Measurements from ENCODE around the gene IRAK2. TPM values are rescaled to one million over a fixed set of nuclear protein-coding genes. Genes with fewer than 3 reads are reported as not detected.
A peak's percentile ranks its signal among the peaks of the same experiment; 100 is the strongest.
"Not testable (repeated sequence)": the region's sequence is repeated elsewhere in the genome, so short reads cannot be mapped to it uniquely, and the experiment has no call there.

IRAK2 gene, protein sequence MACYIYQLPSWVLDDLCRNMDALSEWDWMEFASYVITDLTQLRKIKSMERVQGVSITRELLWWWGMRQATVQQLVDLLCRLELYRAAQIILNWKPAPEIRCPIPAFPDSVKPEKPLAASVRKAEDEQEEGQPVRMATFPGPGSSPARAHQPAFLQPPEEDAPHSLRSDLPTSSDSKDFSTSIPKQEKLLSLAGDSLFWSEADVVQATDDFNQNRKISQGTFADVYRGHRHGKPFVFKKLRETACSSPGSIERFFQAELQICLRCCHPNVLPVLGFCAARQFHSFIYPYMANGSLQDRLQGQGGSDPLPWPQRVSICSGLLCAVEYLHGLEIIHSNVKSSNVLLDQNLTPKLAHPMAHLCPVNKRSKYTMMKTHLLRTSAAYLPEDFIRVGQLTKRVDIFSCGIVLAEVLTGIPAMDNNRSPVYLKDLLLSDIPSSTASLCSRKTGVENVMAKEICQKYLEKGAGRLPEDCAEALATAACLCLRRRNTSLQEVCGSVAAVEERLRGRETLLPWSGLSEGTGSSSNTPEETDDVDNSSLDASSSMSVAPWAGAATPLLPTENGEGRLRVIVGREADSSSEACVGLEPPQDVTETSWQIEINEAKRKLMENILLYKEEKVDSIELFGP
- total RNA-seq, result 1 to 10 TPM; 2.3 to 4.2 TPM
- long read RNA-seq, donor 1, result 0 reads
- long read RNA-seq, donor 2, partial matches to known transcripts, result 1 of 5 reads
- long read RNA-seq, donor 2, other reads (novel, unspliced or antisense), result 4 of 5 reads

DNA sequence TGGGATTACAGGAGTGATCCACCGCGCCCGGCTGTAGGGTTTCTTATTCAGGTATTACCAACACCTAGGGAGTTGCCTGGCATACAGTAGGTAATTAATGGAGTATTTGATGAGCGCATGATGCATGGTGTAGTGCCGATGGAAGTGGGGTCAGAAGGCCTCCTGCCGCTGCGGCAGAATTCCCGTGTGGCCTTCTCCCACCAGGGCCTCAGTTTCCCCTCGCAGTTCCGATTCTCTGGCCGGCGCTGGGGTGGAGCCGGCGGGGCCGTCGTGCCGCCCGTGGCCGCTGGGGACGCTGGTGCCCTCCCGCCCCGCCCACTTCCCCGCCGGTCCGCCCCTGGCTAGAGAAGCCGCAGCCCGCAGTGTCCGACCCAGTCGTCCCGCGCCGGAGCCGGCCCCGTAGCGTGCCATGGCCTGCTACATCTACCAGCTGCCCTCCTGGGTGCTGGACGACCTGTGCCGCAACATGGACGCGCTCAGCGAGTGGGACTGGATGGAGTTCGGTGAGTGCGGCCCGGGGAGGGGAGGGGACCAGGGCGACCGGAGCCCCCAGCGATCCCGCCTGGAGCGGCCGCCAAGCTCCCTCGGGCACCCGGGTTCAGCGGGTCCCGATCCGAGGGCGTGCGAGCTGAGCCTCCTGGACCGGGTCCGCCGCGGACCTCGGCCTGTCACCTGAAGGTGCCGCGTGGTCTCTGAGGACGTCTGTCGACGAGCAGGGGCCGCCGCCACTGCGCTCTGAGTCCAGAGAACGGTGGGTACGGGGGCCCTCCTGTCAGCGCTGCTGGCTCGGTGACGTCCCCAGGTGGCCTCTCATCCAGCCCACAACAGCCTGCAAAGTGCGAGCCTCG lies at the start of gene IRAK2:
TSS of gene IRAK2 (plus strand) at position 374 of the 848 bp plus-strand sequence. CDS start at position 410, 36 bp downstream.
- intact Hi-C loops (cut with DNase I), result loop anchor here in 1 of 2 donors (2.0 kb wide), 1 partner anchor 60 kb away; no protein-coding TSS in a partner anchor

DNA sequence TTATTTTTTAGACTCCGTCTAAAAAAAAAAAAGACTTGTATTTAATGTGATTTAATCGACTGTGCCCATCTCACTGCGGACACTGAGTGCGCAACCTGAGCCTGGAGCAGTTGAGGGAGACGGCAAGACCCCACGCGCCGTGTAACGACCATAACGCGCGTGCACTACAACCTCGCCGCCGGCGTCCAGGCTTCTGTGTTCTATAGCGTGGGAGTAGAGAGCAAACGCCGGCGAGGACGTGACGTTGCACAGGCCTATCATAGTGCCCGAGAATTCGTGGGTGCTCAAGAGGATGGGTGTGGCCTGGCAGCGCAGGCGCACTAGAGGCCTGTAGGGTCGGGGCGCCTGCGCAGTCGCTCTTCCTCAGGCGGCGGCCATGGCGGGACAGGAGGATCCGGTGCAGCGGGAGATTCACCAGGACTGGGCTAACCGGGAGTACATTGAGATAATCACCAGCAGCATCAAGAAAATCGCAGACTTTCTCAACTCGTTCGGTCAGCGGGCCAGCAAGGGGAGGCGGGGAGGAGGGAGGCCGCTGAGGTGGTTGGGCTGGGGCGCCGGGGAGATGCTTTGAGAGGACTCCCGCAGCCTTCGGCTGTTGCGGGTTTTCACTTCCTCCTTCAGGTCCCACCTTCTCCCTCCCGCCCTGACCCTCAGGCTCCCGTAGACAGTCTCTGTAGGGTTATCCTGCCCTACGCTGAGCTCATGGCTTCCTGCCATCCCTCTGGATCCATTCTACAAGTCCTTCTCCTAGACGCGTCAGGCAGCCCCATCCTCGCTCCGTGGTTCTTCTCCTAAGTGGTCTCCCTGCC lies 49.2 kb upstream of the IRAK2 start, which contains the start of gene BRK1:
TSS of gene BRK1 (plus strand) at position 350 of the 812 bp plus-strand sequence. CDS start at position 377, 27 bp downstream.
- intact Hi-C loops (cut with DNase I), result loop anchor here in 1 of 2 donors (10.0 kb wide), 1 partner anchor 269 kb away; no protein-coding TSS in a partner anchor

More for the DNA sequence above, at the start of gene IRAK2:
- peak; percentile 93 for DNase-seq (ENCODE audit: low spot score)

DNA sequence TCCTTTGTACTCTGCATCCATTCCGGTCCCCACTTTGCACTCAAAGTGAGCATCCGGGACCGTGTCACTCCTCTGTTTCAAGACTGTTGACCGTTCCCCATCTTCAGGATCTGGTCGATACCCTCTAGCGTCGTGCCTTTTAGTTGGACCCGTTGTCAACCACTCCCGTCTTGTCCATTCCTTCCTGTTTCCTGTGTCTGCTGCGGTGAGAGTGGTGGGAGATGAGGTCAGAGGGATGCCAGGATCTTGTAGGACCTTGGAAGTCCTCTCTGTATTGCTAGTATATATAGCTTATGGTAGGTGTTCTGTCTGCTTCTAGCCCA lies 48.6 kb upstream of the IRAK2 start:
- DNase-seq (ENCODE audit: low spot score), result no peak
- intact Hi-C loops (cut with DNase I), result loop anchor here in 1 of 2 donors (10.0 kb wide), 1 partner anchor 269 kb away; no protein-coding TSS in a partner anchor

More for the DNA sequence above, 49.2 kb upstream of the IRAK2 start, which contains the start of gene BRK1:
- peak; percentile 98 for DNase-seq (ENCODE audit: low spot score)

DNA sequence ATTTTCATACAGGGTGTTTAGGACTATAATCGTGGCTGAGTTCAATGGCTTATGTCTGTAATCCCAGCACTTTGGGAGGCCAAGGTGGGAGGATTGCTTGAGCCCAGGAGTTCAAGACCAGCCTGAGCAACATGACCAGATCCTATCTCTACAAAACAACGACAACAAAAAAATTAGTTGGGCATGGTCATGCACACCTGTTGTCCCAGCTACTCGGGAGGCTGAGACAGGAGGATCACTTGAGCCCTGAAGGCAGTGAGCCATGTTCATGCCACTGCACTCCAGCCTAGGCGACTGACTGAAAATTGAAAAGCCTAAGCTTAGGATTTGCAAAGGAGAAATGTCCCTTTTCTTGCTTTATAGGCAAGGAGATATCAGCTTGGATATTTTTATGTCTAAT lies 47.8 kb upstream of the IRAK2 start:
- intact Hi-C loops (cut with DNase I), result loop anchor here in 1 of 2 donors (10.0 kb wide), 1 partner anchor 268 kb away; no protein-coding TSS in a partner anchor

DNA sequence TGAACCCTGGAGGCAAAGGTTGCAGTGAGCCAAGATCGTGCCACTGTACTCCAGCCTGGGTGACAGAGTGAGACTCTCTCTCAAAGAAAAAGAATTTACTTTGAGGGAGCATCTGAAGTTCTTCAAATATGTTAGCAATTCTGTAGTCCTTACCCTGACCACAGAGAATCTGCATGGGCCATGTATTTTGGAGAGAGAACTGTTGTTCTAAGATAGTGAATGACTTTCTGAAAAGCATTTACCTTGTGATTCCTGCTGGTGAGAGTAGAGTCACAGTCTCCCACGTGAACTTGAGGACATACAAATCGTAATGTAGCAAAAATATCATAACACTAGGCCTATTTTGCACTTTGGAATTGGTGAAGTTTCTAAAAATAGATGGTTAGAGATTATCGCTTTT lies 45.3 kb upstream of the IRAK2 start:
- intact Hi-C loops (cut with DNase I), result loop anchor here in 1 of 2 donors (10.0 kb wide), 1 partner anchor 265 kb away; no protein-coding TSS in a partner anchor

More for the DNA sequence above, 47.8 kb upstream of the IRAK2 start:
- no peak for DNase-seq (ENCODE audit: low spot score)

DNA sequence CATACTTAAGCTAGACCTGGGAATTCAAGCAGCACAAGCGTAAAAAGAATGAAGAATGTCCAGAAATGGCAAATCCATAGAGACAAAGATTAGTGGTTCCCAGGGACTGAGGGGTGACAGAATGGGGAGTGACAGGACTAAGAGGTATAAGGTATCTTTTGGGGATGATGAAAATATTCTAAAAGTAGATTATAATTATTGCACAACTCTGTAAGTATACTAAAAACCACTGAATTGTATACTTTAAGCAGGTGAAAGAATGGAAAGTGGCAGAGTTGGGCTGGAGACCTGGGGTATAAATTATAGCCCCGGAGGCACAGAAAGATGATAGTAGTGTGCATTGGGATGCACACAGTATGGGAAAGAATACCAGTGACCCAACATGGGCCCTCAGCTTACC lies 43.7 kb upstream of the IRAK2 start:
- DNase-seq (ENCODE audit: low spot score), result no peak
- intact Hi-C loops (cut with DNase I), result no loop called here

More for the DNA sequence above, 45.3 kb upstream of the IRAK2 start:
- DNase-seq (ENCODE audit: low spot score), result no peak

DNA sequence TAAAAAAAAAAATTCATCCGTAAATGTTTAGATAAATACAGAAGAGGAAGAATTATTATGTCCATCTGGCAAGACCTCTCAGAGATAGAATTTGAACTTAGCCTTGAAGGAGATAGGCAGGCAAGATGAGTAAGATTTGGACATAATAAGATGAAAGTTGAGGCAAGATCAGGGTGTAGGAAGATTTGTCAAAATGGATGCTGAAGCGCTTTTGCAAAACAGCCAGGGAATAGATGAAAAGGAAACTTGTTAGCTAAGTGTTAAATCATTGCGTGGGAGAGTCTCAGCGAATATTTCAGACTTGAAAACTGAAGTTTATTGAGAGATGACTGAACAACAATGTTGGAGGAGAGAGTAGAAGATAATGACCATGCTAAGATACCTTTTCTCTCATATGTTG lies 42.0 kb upstream of the IRAK2 start:
- DNase-seq (ENCODE audit: low spot score), result no peak
- intact Hi-C loops (cut with DNase I), result no loop called here

DNA sequence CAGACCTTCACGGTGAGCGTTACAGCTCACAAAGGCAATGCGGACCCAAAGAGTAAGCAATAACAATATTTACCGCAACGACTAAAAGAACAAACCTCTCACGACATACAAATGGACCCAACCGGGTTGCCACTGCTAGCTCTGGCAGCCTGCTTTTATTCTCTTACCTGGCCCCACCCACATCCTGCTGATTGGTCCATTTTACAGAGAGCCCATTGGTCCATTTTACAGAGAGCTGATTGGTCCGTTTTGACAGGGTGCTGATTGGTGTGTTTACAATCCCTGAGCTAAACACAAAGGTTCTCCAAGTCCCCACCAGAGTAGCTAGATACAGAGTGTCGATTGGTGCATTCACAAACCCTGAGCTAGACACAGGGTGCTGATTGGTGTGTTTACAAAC lies 28.8 kb upstream of the IRAK2 start:
- intact Hi-C loops (cut with DNase I); DNase-seq (ENCODE audit: low spot score): not testable (repeated sequence)

DNA sequence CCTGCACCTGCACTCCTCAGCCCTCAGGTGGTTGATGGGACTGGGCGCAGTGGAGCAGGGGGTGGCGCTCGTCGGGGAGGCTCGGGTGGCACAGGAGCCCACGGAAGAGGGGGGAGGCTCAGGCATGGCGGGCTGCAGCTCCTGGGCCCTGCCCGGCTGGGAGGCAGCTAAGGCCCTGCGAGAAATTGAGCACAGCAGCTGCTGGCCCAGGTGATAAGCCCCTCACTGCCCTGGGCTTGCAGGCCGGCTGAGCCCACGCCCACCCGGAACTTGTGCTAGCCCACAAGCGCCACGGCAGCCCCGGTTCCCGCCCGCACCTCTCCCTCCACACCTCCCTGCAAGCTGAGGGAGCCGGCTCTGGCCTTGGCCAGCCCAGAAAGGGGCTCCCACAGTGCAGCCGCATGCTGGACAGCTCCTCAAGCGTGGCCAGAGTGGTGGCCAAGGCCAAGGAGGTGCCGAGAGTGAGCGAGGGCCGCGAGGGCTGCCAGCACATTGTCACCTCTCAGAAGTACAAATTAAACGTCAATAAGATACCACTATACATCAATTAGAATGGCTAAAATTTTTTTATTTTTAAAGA lies 28.2 kb upstream of the IRAK2 start:
- no peak for DNase-seq (ENCODE audit: low spot score)
- intact Hi-C loops (cut with DNase I), result no loop called here

DNA sequence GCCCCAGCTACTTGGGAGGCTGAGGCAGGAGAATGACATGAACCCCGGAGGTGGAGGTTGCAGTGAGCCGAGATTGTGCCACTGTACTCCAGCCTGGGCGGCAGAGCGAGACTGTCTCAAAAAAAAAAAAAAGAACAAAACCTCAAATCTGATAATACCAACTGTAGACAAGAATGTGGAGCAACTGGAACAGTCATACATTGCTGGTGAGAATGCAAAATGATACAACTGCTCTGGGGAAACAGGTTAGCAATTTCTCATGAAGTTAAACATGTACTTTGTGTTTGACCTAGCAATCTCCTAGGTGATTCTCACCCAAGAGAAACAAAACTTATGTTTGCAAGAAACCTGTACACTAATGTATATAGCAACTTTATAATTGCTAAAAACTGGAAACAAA lies 27.5 kb upstream of the IRAK2 start:
- intact Hi-C loops (cut with DNase I), result no loop called here
- no peak for DNase-seq (ENCODE audit: low spot score)

DNA sequence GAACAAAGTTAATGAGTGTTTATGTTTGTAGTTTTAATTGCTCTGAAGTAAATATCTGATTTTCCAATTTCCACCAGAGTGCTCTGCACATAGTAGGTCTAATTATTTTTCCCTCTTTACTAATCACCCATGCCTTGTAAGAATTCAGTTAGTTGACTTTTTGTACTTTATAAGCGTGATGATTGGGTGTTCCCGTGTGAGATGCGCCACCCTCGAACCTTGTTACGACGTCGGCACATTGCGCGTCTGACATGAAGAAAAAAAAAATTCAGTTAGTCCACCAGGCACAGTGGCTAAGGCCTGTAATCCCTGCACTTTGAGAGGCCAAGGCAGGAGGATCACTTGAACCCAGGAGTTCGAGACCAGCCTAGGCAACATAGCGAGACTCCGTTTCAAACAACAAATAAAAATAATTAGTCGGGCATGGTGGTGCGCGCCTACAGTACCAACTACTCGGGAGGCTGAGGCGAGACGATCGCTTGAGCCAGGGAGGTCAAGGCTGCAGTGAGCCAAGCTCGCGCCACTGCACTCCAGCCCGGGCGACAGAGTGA lies 23.6 kb upstream of the IRAK2 start:
- no peak for DNase-seq (ENCODE audit: low spot score)
- intact Hi-C loops (cut with DNase I), result loop anchor here in 1 of 2 donors (10.0 kb wide), 2 partner anchors 84 to 1544 kb away; no protein-coding TSS in a partner anchor

DNA sequence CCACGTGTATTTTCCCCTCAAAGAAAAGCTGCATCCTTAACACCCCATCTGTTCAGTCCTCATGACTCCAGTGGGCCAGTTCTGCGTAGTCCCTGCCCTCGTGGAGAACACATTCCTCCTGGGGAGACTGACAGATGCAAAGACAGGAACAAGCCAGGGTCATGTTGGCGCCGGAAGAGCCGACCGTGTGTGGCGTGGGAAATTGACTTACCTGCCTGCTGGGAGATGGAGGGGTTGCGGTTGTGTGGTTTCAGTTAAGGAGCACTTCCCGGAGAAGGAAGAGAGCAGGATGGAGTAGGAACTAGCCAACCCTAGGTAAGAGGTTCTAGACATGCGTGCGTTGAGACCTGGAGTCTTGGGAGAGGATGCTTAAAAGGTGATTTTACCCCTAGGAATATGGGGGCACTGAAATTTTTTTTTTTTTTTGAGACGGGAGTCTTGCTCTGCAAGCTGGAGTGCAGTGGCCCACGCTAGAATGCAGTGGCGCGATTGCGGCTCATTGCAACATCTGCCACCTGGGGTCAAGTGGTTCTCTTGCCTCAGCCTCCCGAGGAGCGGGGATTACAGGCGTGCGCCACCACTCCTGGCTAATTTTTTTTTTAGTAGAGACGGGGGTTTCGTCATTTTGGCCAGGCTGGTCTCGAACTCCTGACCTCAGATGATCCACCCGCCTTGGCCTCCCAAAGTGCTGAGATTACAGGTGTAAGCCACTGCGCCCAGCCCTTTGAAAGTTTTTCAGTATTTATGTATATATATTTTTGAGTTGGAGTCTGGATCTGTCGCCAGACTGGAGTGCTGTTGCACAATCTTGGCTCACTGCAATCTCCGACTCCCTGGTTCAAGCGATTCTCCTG lies 21.8 kb upstream of the IRAK2 start:
- DNase-seq (ENCODE audit: low spot score), result no peak
- intact Hi-C loops (cut with DNase I), result loop anchor here in 1 of 2 donors (10.0 kb wide), 2 partner anchors 82 to 1542 kb away; no protein-coding TSS in a partner anchor

DNA sequence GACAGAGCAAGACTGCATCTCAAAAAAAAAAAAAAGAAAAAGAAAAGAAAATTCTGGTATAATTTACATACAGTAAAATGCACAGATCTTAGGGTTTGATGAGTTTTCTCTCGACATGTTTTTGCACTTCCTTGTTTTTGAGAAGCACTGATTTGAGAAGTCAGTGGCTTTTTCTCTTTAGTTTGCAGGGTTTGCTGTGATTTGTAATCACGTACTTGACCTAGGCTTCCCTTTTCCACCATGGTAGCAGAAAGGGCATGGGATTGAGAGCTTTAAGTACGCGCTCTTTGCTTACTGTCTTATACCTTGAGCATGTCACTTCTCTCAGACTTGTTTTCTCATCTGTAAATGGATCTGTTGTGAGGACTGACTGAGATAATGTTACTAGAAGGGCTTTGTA lies 19.0 kb upstream of the IRAK2 start:
- DNase-seq (ENCODE audit: low spot score), result no peak
- intact Hi-C loops (cut with DNase I), result loop anchor here in 1 of 2 donors (10.0 kb wide), 2 partner anchors 79 to 1539 kb away; no protein-coding TSS in a partner anchor

DNA sequence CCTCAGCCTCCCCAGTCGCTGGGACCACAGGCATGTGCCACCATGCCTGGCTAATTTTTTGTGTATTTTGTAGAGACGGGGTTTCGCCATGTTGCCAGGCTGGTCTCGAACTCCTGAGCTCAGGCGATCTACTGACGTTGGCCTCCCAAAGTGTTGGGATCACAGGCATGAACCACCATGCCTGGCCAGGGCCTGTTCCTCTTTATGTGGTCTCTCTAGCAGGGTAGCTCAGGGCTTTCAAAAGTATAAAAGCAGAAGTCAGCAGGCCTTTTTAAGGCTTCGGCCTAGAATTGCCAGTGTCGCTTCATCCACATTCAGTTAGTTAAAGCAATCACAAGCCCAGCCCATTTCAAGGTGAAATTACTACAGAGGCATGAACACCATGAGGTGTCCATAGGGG lies 15.5 kb upstream of the IRAK2 start:
- no peak for DNase-seq (ENCODE audit: low spot score)
- intact Hi-C loops (cut with DNase I), result loop anchor here in 1 of 2 donors (10.0 kb wide), 2 partner anchors 76 to 1536 kb away; no protein-coding TSS in a partner anchor

DNA sequence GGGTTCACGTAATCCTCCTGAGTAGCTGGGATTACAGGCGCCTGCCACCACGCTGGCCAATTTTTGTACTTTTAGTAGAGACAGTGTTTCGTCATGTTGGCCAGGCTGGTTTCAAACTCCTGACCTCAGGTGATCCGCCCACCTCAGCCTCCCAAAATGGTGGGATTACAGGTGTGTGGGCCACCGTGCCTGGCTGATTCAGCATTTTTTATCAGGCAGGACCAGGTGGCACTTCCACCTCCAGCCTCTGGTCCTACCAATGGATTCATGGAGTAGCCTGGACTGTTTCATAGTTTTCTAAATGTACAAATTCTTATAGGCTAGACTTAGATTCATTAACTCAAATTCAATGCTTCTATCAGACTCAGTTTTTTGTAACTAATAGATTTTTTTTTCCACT lies 13.7 kb upstream of the IRAK2 start:
- no peak for DNase-seq (ENCODE audit: low spot score)
- intact Hi-C loops (cut with DNase I), result no loop called here

DNA sequence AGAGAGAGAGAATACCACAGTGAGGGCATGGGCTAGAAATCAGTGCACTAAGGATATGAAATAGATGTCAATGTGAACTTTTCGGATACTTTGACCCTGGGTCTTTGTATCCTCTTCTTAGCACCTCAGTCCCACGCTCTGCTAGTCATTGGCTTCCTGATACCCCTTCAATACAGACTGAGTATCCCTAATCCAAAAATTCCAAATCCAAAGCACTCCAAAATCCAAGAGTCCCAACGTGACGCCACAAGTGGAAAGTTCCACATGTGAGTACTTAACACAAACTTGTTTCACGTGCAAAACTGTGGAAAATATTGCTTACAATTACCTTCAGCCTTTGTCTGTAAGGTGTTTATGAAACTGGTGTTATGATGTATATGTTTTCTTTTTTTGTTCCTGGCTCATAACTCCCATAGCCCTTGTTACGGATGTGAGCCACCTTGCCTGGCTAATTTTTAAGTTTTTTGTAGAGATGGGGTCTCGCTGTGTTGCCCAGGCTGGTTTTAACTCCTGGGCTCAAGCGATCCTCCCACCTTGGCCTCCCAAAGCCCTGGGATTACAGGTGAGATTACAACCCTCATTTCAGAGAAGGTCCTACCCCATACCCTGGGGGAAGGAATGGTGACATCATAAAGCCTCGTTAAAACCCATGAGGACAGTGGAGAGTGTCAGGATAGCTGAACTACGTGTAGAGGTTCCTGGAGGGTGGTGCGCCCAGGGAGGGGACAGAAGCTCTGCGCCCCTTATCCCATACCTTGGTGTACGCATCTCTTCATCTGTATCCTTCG lies 10.2 kb upstream of the IRAK2 start:
- no peak for DNase-seq (ENCODE audit: low spot score)
- intact Hi-C loops (cut with DNase I), result no loop called here

Measured in posterior vena cava (tissue), 2 donors.